Astrocyte (in vitro differentiated cells and primary cell): ENCODE results near the gene OTUD7B.

Experiments used
- CTCF ChIP-seq: IDR thresholded peaks from 2 replicates; pipeline ENCODE4 v1.5.1; 2011; ENCODE audit warnings: low read depth, mild to moderate bottlenecking, inconsistent platforms, low read length, moderate library complexity; ENCODE audit not compliant: insufficient read depth
- EZH2 ChIP-seq: IDR thresholded peaks from 2 replicates; pipeline ENCODE4 v1.6.1; 2012; ENCODE audit warnings: mild to moderate bottlenecking, low read length, inconsistent platforms; ENCODE audit not compliant: insufficient read depth

- TF ChIP-seq EZH2 (no peak), CTCF (no peak)
Measured at GRCh38 chr1:149916898-149917252, 93.7 kb downstream of the OTUD7B start.
